ENCODE measurements around the gene REG3A.

Gene REG3A

DNA sequence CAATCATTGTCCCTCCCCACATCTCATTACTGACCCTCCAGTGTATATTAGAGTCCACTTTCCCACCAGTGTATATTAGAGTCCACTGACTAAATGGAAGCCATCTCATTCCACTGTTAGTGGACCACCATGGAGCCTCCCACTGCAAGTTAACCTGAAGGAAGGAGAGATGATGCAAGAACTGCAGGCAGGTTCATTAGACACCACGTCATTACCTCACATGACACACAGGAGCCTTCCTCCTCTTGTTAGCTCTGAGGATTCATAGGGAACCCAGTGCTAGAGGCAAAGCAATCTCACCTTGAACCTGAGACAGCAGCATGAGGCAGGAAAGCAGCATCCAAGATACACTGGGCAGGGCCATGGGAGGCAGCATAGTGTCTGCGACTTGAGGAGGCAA is 523 bp downstream of the REG3A start:
- H3K4me3 ChIP-seq (IDR thresholded peaks at IDR 0.05; ENCODE audit: insufficient read depth, low read depth, low read length), result no peak overlapping the region
- no peaks in the 10 kb centered on the region for H4K20me1 ChIP-seq (ENCODE audit: insufficient read depth)
- H3K4me2 ChIP-seq, result no peak overlapping the region
- no peak overlapping the region for H3K9ac ChIP-seq
- no peaks in the 10 kb centered on the region for H3K4me1 ChIP-seq (ENCODE audit: low read depth, poor library complexity, severe bottlenecking)
- H3K79me2 ChIP-seq (ENCODE audit: insufficient read depth, low read depth), result no peaks in the 10 kb centered on the region
- no peaks in the 10 kb centered on the region for H3K36me3 ChIP-seq (ENCODE audit: insufficient read depth)
- no peak overlapping the region for H2AFZ ChIP-seq (ENCODE audit: low read depth)
- H3K27me3 ChIP-seq (ENCODE audit: insufficient read depth, low read depth), result no peaks in the 10 kb centered on the region
- no peak for TF ChIP-seq CTCF (conservative IDR thresholded peaks at IDR 0.05; ENCODE audit: low read depth, low read length)
- no peak overlapping the region for H3K27ac ChIP-seq

DNA sequence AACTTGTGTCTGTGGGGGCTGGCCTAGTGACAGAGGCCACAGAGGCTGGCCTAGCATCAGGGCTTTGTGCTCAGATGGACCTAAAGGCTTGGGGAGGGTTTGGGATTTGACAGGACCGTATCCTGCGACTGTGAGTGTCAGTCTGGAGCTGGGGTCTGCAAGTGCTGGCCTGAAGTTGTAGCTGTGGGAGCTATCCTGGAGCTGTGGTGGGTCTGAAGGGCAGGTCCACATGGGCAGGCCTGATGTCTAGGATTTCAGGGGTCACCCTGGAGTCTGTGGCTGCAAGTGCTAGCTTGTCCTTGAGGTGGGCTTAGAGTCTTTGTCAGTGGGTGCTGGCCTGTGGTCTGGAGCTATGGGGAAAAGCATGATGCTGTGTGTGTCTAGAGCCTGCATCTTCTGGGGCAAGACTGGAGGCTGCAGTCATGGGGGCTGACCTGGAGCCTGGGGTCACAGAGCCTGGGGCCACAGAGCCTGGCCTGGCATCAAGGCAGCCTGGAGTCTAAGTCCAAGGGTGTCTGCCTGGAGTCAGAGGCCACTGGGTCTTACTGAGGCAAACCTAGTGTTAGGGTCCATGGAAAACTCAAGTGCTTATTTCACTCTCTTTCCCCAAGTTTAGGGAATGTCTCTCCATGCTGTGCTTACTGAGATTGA is 3.6 kb downstream of the REG3A start:
- Histone ChIP-seq H4K20me1 (ENCODE audit: insufficient read depth) (no peaks in the 10 kb centered on the region), H3K4me2 (no peak overlapping the region), H3K79me2 (ENCODE audit: insufficient read depth, low read depth) (no peaks in the 10 kb centered on the region), H2AFZ (ENCODE audit: low read depth) (no peak overlapping the region), H3K27ac (no peak overlapping the region), H3K36me3 (ENCODE audit: insufficient read depth) (no peaks in the 10 kb centered on the region), H3K4me1 (ENCODE audit: low read depth, poor library complexity, severe bottlenecking) (no peaks in the 10 kb centered on the region), H3K27me3 (ENCODE audit: insufficient read depth, low read depth) (no peaks in the 10 kb centered on the region), H3K9ac (no peak overlapping the region), H3K4me3 (IDR thresholded peaks at IDR 0.05; ENCODE audit: insufficient read depth, low read depth, low read length) (no peak overlapping the region)
- TF ChIP-seq CTCF (conservative IDR thresholded peaks at IDR 0.05; ENCODE audit: low read depth, low read length), result no peak

GRCh38 chr2:79139423-79139822 is 20.1 kb downstream of the REG3A start:
- H3K27me3 ChIP-seq (ENCODE audit: insufficient read depth, low read depth), result no peaks in the 10 kb centered on the region
- H3K4me3 ChIP-seq (IDR thresholded peaks at IDR 0.05; ENCODE audit: insufficient read depth, low read depth, low read length), result no peak overlapping the region
- no peak overlapping the region for H3K27ac ChIP-seq
- H2AFZ ChIP-seq (ENCODE audit: low read depth), result no peak overlapping the region
- no peak overlapping the region for H3K9ac ChIP-seq
- no peaks in the 10 kb centered on the region for H4K20me1 ChIP-seq (ENCODE audit: insufficient read depth)
- H3K79me2 ChIP-seq (ENCODE audit: insufficient read depth, low read depth), result no peaks in the 10 kb centered on the region
- no peaks in the 10 kb centered on the region for H3K4me1 ChIP-seq (ENCODE audit: low read depth, poor library complexity, severe bottlenecking)
- no peaks in the 10 kb centered on the region for H3K36me3 ChIP-seq (ENCODE audit: insufficient read depth)
- TF ChIP-seq CTCF (conservative IDR thresholded peaks at IDR 0.05; ENCODE audit: low read depth, low read length), result no peak
- no peak overlapping the region for H3K4me2 ChIP-seq

DNA sequence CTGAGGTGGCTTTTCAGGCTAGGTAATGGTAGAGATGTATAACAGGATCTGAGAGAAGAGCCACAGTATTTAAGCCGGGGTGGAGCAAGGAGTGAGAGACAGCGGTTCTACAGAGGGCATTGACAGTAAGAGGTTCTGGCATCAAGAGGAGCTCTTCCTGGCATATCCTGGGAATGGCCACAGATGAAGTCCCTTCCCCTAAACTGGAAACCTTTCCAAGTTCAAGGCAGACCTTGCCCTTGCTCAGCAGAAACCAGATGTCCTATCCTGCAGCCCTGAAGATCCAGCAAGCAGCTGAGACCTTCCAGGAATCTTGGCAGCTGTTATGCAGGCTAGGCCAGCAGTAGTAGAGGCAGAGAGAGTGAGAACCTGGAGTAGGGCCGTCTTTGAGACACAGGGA is 21.2 kb downstream of the REG3A start:
- no peak for TF ChIP-seq CTCF (conservative IDR thresholded peaks at IDR 0.05; ENCODE audit: low read depth, low read length)
- Histone ChIP-seq H3K36me3 (ENCODE audit: insufficient read depth) (no peaks in the 10 kb centered on the region), H3K4me2 (no peak overlapping the region), H3K4me1 (ENCODE audit: low read depth, poor library complexity, severe bottlenecking) (no peaks in the 10 kb centered on the region), H4K20me1 (ENCODE audit: insufficient read depth) (no peaks in the 10 kb centered on the region), H2AFZ (ENCODE audit: low read depth) (no peak overlapping the region), H3K27ac (no peak overlapping the region), H3K27me3 (ENCODE audit: insufficient read depth, low read depth) (no peaks in the 10 kb centered on the region), H3K79me2 (ENCODE audit: insufficient read depth, low read depth) (no peaks in the 10 kb centered on the region), H3K9ac (no peak overlapping the region), H3K4me3 (IDR thresholded peaks at IDR 0.05; ENCODE audit: insufficient read depth, low read depth, low read length) (no peak overlapping the region)

Measured in KMS-11 (cell line).